CD4-positive, alpha-beta memory T cell (primary cell): ENCODE measurements around the gene ALK. TPM values are rescaled to one million over a fixed set of nuclear protein-coding genes. Genes with fewer than 3 reads are reported as not detected.
"Not testable (repeated sequence)": the region's sequence is repeated elsewhere in the genome, so short reads cannot be mapped to it uniquely, and the experiment has no call there.

Experiments used
- CTCF ChIA-PET: fragments of 350-600 bp; sonication (Branson Sonifier 250); formaldehyde crosslinking; loops from one replicate; lab custom pipeline; 2021; ENCODE audit warnings: inconsistent platforms; ENCODE audit not compliant: partially characterized antibody; lab: Charles Lee
- POLR2A ChIA-PET: fragments of 350-600 bp; sonication (Branson Sonifier 250); formaldehyde crosslinking; loops from one replicate; lab custom pipeline; 2021; ENCODE audit not compliant: partially characterized antibody; lab: Charles Lee
- DNase-seq, 5 donors: peaks; one replicate each; pipeline versions ENCODE4 v3.0.0 to v3.0.0-alpha.2; 2020 to 2022; ENCODE audit warnings: mixed read lengths in 1 of 5
- H3K27ac ChIP-seq: one replicate; pipeline ENCODE4 v1.7.0; 2013; ENCODE audit warnings: low read depth, low read length
- H3K27me3 ChIP-seq: 2 replicates; pipeline ENCODE4 v1.7.0; 2013; ENCODE audit warnings: mild to moderate bottlenecking, low read length, moderate library complexity; ENCODE audit not compliant: insufficient read depth
- H3K36me3 ChIP-seq: 2 replicates; pipeline ENCODE4 v1.7.0; 2013; ENCODE audit warnings: mild to moderate bottlenecking, low read length, moderate library complexity; ENCODE audit not compliant: insufficient read depth
- H3K4me1 ChIP-seq: 2 replicates; pipeline ENCODE4 v1.7.0; 2013; ENCODE audit warnings: mild to moderate bottlenecking, low read length, moderate library complexity; ENCODE audit not compliant: insufficient read depth
- H3K4me3 ChIP-seq, 2 donors: one replicate each; pipeline ENCODE4 v1.7.0; 2013; ENCODE audit warnings: low read length in 2 of 2, mild to moderate bottlenecking in 1 of 2
- H3K9me3 ChIP-seq, 2 donors: one replicate each; pipeline ENCODE4 v1.7.0; 2013; ENCODE audit warnings: low read length in 2 of 2, control low read depth in 1 of 2; ENCODE audit not compliant: control insufficient read depth in 1 of 2
- H3K27ac Mint-ChIP-seq, 7 donors: one replicate each; pipeline ENCODE4 v1.8.0; 2020 to 2021; ENCODE audit warnings: mixed read lengths in 7 of 7, mild to moderate bottlenecking in 6 of 7, inconsistent platforms in 3 of 7, moderate library complexity in 3 of 7
- H3K27me3 Mint-ChIP-seq, 2 donors: one replicate each; pipeline ENCODE4 v1.8.0; 2020 to 2021; ENCODE audit warnings: mixed read lengths in 2 of 2
- H3K36me3 Mint-ChIP-seq, 2 donors: one replicate each; pipeline ENCODE4 v1.8.0; 2020 to 2021; ENCODE audit warnings: mixed read lengths in 2 of 2, inconsistent platforms in 1 of 2, mild to moderate bottlenecking in 1 of 2
- H3K4me1 Mint-ChIP-seq, 4 donors: one replicate each; pipeline ENCODE4 v1.8.0; 2020 to 2021; ENCODE audit warnings: mixed read lengths in 4 of 4, mild to moderate bottlenecking in 1 of 4
- H3K4me3 Mint-ChIP-seq, 8 donors: one replicate each; pipeline ENCODE4 v1.8.0; 2020 to 2021; ENCODE audit warnings: mixed read lengths in 8 of 8, mild to moderate bottlenecking in 7 of 8, moderate library complexity in 6 of 8, inconsistent platforms in 3 of 8
- H3K9me3 Mint-ChIP-seq, 8 donors: one replicate each; pipeline ENCODE4 v1.8.0; 2020 to 2021; ENCODE audit warnings: mixed read lengths in 8 of 8, mild to moderate bottlenecking in 5 of 8, inconsistent platforms in 3 of 8, moderate library complexity in 1 of 8
- intact Hi-C: fragments of 100-400 bp; cut with micrococcal nuclease; formaldehyde crosslinking; loops from one replicate; pipeline ENCODE4 v1.15.1; 2023
- polyA plus RNA-seq, 2 donors: library from polyadenylated mRNA; unstranded; fragments of 300-500 nt; fragmentation: Illumina TruSeq; gene quantifications; one replicate each; pipeline ENCODE4 v1.2.3, GENCODE V29; 2021
- total RNA-seq, 2 experiments: library from RNA; stranded (reverse); gene quantifications; one replicate each; pipeline ENCODE4 v1.2.3, GENCODE V29; 2021

Gene ALK
- total and polyA plus RNA-seq, 4 experiments from 2014 or later = 0.07 TPM; not detected in 3

DNA sequence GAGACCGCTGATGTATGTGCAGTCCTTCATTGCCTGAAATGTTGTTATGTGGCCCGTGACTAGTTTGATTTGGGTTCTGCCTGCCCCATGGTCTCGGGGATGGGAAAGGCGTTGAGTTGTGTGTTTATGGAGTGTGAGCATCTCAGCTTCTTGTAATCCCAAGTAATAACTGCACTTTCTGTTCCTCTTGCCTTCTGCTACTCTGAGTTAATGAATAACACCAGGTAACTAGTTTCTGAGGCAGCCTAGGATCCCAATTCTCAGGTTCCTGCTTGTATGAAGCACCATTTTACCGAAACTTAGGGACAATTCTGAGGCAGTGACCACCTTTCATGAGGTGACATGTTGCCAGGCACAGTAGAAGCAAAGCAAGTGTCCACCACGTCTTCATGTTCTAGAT is 170.0 kb downstream of the ALK start:
- no peak overlapping the region for H3K4me3 Mint-ChIP-seq
- intact Hi-C loops = no loop called here
- no peak overlapping the region for H3K4me3 ChIP-seq
- H3K36me3 ChIP-seq = no peaks in the 10 kb centered on the region
- POLR2A ChIA-PET = no interaction called here
- H3K27me3 ChIP-seq = no peaks in the 10 kb centered on the region
- no peaks in the 10 kb centered on the region for H3K9me3 ChIP-seq
- no peaks in the 10 kb centered on the region for H3K4me1 ChIP-seq
- H3K4me1 Mint-ChIP-seq = no peaks in the 10 kb centered on the region
- no peaks in the 10 kb centered on the region for H3K36me3 Mint-ChIP-seq
- CTCF ChIA-PET = no interaction called here
- DNase-seq = no peak
- H3K9me3 Mint-ChIP-seq = peaks cover 0 to 2% (median 0%) of the 10 kb centered on the region in 8 donors
- no peak overlapping the region for H3K27ac ChIP-seq
- H3K27ac Mint-ChIP-seq = no peak overlapping the region
- H3K27me3 Mint-ChIP-seq = peaks cover 0 to 3% of the 10 kb centered on the region in 2 donors

DNA sequence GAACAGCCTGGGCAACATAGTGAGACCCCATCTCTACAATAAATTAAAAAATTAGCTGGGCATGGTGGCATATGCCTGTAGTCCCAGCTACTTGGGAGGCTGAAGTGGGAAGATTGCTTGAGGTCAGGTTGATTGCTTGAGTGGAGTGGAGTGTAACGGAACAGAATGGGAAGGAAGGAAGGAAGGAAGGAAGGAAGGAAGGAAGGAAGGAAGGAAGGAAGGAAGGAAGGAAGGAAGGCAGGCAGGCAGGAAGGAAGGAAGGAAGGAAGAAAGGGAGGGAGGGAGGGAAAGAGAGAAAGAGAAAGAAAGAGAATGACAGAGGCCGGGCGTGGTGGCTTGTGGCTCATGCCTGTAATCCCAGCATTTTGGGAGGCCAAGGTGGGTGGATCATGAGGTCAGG is 170.9 kb downstream of the ALK start:
- DNase-seq, H3K36me3 Mint-ChIP-seq, CTCF ChIA-PET, H3K4me1 Mint-ChIP-seq, H3K27me3 ChIP-seq, intact Hi-C loops, H3K9me3 ChIP-seq, POLR2A ChIA-PET, H3K27me3 Mint-ChIP-seq, H3K4me3 Mint-ChIP-seq, H3K27ac ChIP-seq, H3K4me1 ChIP-seq, H3K4me3 ChIP-seq, H3K36me3 ChIP-seq, H3K9me3 Mint-ChIP-seq: not testable (repeated sequence)
- peak overlapping the region in 1 of 7 donors; percentile 30 for H3K27ac Mint-ChIP-seq

DNA sequence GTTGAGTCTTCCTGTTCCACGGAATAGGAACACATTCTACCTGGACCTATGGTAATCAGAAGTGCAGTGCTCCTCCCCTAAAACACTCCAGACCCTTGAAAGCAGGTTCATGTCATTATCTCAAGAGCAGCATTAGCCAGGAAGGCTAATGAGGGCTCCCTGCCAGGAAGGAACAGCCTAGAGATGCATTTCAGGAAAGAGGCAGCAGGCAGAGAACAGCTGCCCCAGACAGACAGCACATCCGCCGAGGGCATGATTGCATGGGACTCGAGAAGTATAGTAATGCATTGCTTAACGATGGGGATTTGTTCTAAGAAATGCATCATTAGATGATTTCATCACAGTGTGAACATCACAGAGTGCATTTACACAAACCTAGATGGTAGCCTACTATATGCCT is 171.5 kb downstream of the ALK start:
- Histone ChIP-seq H3K9me3 (no peaks in the 10 kb centered on the region), H3K27me3 (no peaks in the 10 kb centered on the region), H3K4me1 (no peaks in the 10 kb centered on the region), H3K36me3 (no peaks in the 10 kb centered on the region), H3K27ac (no peak overlapping the region), H3K4me3 (no peak overlapping the region)
- POLR2A ChIA-PET = no interaction called here
- H3K9me3 Mint-ChIP-seq = peaks cover 0 to 2% (median 0%) of the 10 kb centered on the region in 8 donors
- intact Hi-C loops = no loop called here
- no peak for DNase-seq
- H3K4me1 Mint-ChIP-seq = no peaks in the 10 kb centered on the region
- H3K27me3 Mint-ChIP-seq = peaks cover 0 to 3% of the 10 kb centered on the region in 2 donors
- no peak overlapping the region for H3K27ac Mint-ChIP-seq
- H3K4me3 Mint-ChIP-seq = no peak overlapping the region
- H3K36me3 Mint-ChIP-seq = no peaks in the 10 kb centered on the region
- CTCF ChIA-PET = no interaction called here

DNA sequence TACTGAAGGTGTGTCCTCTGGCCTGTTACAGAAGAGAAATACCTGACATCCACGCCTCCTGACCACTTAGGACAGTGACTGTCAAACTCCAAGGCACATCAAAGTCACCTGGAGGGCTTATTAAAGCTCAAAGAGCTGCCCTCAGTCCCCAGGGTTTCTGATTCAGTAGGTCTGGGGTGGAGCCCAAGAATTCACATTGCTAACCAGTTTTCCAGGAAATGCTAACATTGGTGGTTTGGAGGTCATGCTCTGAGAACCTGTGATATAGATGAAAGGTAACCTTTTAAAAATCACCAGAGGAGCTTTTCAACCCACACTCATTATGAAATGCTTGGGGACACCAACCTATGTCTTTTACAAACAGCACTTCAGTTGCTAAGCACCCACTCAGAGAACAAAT is 172.3 kb downstream of the ALK start:
- Mint-ChIP-seq H3K4me1 (no peaks in the 10 kb centered on the region), H3K27ac (no peak overlapping the region), H3K27me3 (peaks cover 0 to 3% of the 10 kb centered on the region in 2 donors), H3K36me3 (no peaks in the 10 kb centered on the region), H3K4me3 (no peak overlapping the region), H3K9me3 (peaks cover 0 to 2% (median 0%) of the 10 kb centered on the region in 8 donors)
- Histone ChIP-seq H3K4me1 (no peaks in the 10 kb centered on the region), H3K36me3 (no peaks in the 10 kb centered on the region), H3K27me3 (no peaks in the 10 kb centered on the region), H3K4me3 (no peak overlapping the region), H3K27ac (no peak overlapping the region), H3K9me3 (no peaks in the 10 kb centered on the region)
- ChIA-PET POLR2A (no interaction called here), CTCF (no interaction called here)
- intact Hi-C loops = no loop called here
- no peak for DNase-seq

DNA sequence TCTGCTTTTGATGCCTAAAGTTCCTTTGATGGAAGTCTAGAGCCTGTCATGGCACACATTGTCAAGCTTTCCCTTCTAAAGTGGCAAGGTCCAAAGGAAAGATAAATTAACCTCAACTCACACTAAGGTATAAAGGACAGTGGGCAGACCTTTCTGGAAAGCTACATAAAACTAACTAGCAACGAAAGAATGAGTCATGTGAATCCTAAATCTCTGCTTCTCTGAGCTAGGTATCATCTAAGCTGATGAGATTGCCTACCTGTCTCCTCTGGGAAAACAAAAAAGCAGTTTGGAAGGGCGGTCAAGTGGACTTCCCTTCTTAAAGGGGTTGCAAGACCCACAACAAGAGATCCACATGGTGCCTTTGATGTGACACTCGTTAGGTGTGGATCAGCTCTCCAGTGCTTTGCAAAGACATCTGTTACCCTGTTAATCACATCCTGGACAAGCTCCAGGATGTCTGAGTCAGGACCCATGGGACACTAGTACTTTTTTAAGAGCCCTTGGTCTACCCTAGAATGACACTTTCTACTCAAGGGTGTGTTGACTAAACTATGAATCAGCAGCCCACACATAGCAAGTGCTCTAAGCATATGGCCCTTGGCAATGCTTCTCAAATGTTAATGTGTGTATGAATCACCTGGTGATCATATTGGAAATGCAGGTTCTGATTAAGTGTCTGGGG is 173.5 kb downstream of the ALK start:
- Histone ChIP-seq H3K4me1 (no peaks in the 10 kb centered on the region), H3K9me3 (no peaks in the 10 kb centered on the region), H3K36me3 (no peaks in the 10 kb centered on the region), H3K27me3 (no peaks in the 10 kb centered on the region), H3K4me3 (no peak overlapping the region), H3K27ac (no peak overlapping the region)
- ChIA-PET POLR2A (no interaction called here), CTCF (no interaction called here)
- Mint-ChIP-seq H3K27me3 (peaks cover 0 to 3% of the 10 kb centered on the region in 2 donors), H3K27ac (no peak overlapping the region), H3K9me3 (peaks cover 0 to 2% (median 0%) of the 10 kb centered on the region in 8 donors), H3K4me1 (no peaks in the 10 kb centered on the region), H3K36me3 (no peaks in the 10 kb centered on the region), H3K4me3 (no peak overlapping the region)
- intact Hi-C loops = no loop called here
- DNase-seq = no peak

DNA sequence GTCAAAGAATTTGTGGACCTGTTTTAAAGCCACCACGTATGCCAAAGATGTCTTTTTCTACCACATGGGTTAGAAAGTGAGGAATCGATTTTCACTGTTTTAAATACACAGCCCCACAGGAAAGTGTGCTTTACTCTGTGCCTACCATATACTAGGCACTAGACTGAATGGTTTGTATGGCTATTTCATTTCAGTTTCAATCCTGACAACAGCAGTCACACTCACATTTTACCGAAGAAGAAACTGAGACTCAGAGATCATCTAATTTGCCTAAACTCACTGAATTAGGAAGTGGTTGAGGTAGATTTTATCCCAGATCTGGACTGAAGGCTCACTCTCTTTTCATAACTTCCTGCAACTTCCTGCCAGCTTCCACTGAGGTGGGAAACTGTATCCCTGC is 176.4 kb downstream of the ALK start:
- ChIA-PET CTCF (no interaction called here), POLR2A (no interaction called here)
- Mint-ChIP-seq H3K4me1 (no peaks in the 10 kb centered on the region), H3K9me3 (peaks cover 0 to 2% (median 0%) of the 10 kb centered on the region in 8 donors), H3K36me3 (no peaks in the 10 kb centered on the region), H3K27ac (no peak overlapping the region), H3K27me3 (peaks cover 0 to 3% of the 10 kb centered on the region in 2 donors), H3K4me3 (no peak overlapping the region)
- no peaks in the 10 kb centered on the region for H3K27me3 ChIP-seq
- no peak overlapping the region for H3K4me3 ChIP-seq
- H3K4me1 ChIP-seq = no peaks in the 10 kb centered on the region
- DNase-seq = no peak
- H3K9me3 ChIP-seq = no peaks in the 10 kb centered on the region
- H3K36me3 ChIP-seq = no peaks in the 10 kb centered on the region
- intact Hi-C loops = no loop called here
- no peak overlapping the region for H3K27ac ChIP-seq

DNA sequence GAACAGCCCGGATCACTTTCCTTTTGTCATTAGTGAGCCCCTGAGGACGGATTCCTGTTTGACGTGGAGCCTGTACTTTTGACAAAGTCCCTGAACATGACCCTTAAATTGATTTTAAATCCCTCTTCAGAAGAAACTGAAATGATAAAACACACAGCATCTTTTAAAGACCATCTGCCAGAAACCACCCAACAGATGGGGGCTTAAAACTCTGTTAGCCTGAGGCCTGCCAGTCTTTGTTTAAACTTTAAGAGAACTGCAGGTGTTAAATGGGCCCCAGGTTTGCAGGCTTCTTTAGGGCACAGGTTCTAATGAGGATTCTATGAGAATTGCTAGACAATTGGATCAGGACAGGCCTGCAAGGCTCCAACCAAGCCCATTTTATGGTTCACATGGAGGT is 177.9 kb downstream of the ALK start:
- H3K9me3 ChIP-seq = no peaks in the 10 kb centered on the region
- H3K4me1 ChIP-seq = no peaks in the 10 kb centered on the region
- Mint-ChIP-seq H3K4me1 (no peaks in the 10 kb centered on the region), H3K4me3 (no peak overlapping the region), H3K27ac (no peak overlapping the region), H3K9me3 (peaks cover 0 to 2% (median 0%) of the 10 kb centered on the region in 8 donors), H3K36me3 (no peaks in the 10 kb centered on the region), H3K27me3 (peaks cover 0 to 3% of the 10 kb centered on the region in 2 donors)
- H3K4me3 ChIP-seq = no peak overlapping the region
- H3K27me3 ChIP-seq = no peaks in the 10 kb centered on the region
- ChIA-PET CTCF (no interaction called here), POLR2A (no interaction called here)
- intact Hi-C loops = no loop called here
- H3K36me3 ChIP-seq = no peaks in the 10 kb centered on the region
- no peak for DNase-seq
- no peak overlapping the region for H3K27ac ChIP-seq
